Central memory CD8-positive, alpha-beta T cell (primary cell): Measurements from ENCODE around the gene CXorf38.
A peak's percentile ranks its signal among the peaks of the same experiment; 100 is the strongest.
"Not testable (repeated sequence)": the region's sequence is repeated elsewhere in the genome, so short reads cannot be mapped to it uniquely, and the experiment has no call there.

Source experiments
- ATAC-seq: fragments of 150-1000 bp; cut with Tn5 transposase; replicated peaks from 2 replicates; pipeline ENCODE4 v1.10.0; 2022; ENCODE audit warnings: mild to moderate bottlenecking, moderate FRiP score, moderate number of reproducible peaks; ENCODE audit not compliant: poor library complexity, severe bottlenecking; ENCODE audit errors: extremely low read depth
- DNase-seq, 2 donors: peaks; one replicate each; pipeline ENCODE4 v3.0.0; 2021; ENCODE audit warnings: low spot score in 2 of 2
- H3K27ac Mint-ChIP-seq: one replicate; pipeline ENCODE4 v1.8.0; 2022; ENCODE audit warnings: low read depth, mild to moderate bottlenecking, moderate library complexity, mixed read lengths
- H3K27me3 Mint-ChIP-seq: one replicate; pipeline ENCODE4 v1.8.0; 2022; ENCODE audit warnings: mixed read lengths
- H3K36me3 Mint-ChIP-seq: one replicate; pipeline ENCODE4 v1.8.0; 2022; ENCODE audit warnings: mild to moderate bottlenecking, moderate library complexity, mixed read lengths; ENCODE audit not compliant: insufficient read depth
- H3K4me1 Mint-ChIP-seq: one replicate; pipeline ENCODE4 v1.8.0; 2022; ENCODE audit warnings: mixed read lengths
- H3K4me3 Mint-ChIP-seq: one replicate; pipeline ENCODE4 v1.8.0; 2022; ENCODE audit warnings: mild to moderate bottlenecking, moderate library complexity, mixed read lengths
- H3K9me3 Mint-ChIP-seq: one replicate; pipeline ENCODE4 v1.8.0; 2022; ENCODE audit warnings: mixed read lengths

The CXorf38 gene

DNA sequence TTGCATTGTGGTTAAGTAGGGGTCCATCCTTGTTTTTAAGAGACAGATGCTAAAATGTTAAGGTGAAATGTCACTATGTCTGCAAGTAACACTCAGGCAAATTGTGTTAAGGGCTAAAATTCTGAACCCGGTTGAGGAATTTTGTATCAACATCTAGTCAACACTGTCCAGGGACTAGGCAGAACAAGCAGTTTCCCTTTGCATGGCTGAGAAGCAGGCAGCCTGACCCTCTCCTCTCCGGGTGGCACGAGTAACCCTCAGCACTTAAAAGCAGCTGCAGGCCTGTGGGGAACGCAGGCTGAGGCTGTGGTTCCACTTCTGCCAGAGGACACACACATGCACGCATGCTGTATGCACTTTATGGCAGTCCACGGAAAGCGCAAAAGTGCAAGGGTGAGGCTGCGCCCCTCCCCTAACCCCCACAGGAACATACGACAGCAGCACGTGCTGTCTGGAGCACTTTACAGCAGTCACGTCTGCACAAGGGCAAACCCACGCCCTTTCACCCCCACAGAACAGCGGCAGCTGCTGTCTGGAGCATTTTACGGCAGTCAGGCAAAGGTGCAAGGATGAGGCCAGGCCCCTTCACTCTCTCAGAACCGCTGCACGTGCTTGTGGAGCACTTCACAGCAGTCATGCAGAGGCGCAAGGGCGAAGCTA lies 24.8 kb downstream of the CXorf38 start:
- peaks cover 7% of the 10 kb centered on the region for H3K36me3 Mint-ChIP-seq
- H3K27ac Mint-ChIP-seq = no peak overlapping the region
- no peaks in the 10 kb centered on the region for H3K4me1 Mint-ChIP-seq
- H3K9me3 Mint-ChIP-seq = no peaks in the 10 kb centered on the region
- ATAC-seq (no peak), DNase-seq (no peak)
- H3K27me3 Mint-ChIP-seq = no peaks in the 10 kb centered on the region
- H3K4me3 Mint-ChIP-seq = no peak overlapping the region

DNA sequence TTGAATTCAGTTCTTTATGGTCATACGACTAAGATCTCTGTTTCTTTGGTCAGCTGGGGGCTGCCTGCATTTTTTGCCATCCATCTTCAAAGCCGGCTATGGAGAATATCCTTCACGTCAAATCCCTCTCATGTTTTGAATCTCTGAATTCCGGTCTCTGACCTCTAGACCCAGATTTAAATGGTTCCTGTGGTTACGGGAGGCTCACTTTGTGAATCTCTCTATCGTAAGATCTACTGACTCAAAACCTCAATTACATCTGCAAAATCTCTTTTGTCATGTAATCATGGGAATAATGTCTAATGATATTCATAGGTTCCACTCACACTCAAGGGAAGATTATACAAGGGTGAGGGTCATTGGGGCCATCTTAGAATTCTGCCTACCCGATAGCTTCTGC lies 29.8 kb downstream of the CXorf38 start:
- no peaks in the 10 kb centered on the region for H3K27me3 Mint-ChIP-seq
- DNase-seq (no peak), ATAC-seq (no peak)
- no peaks in the 10 kb centered on the region for H3K4me1 Mint-ChIP-seq
- no peak overlapping the region for H3K27ac Mint-ChIP-seq
- H3K4me3 Mint-ChIP-seq = no peak overlapping the region
- no peaks in the 10 kb centered on the region for H3K36me3 Mint-ChIP-seq
- H3K9me3 Mint-ChIP-seq = no peaks in the 10 kb centered on the region

DNA sequence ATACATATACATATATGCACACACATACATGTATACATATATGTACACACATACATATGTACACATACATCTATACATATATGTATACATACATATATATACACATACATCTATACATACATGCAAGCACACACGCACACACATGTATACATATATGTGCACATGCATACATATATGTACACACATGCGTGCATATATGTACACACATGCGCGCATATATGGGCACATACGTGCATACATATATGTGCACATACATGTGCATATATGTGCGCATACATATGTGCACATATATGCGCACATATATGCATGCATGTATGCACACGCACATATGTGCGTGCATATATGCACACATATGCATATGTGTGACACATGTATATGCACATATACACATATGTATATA lies 31.4 kb downstream of the CXorf38 start:
- Mint-ChIP-seq H3K4me1 (no peaks in the 10 kb centered on the region), H3K4me3 (no peak overlapping the region), H3K9me3 (no peaks in the 10 kb centered on the region), H3K36me3 (no peaks in the 10 kb centered on the region), H3K27me3 (no peaks in the 10 kb centered on the region), H3K27ac (no peak overlapping the region)
- ATAC-seq = no peak
- DNase-seq = no peak

DNA sequence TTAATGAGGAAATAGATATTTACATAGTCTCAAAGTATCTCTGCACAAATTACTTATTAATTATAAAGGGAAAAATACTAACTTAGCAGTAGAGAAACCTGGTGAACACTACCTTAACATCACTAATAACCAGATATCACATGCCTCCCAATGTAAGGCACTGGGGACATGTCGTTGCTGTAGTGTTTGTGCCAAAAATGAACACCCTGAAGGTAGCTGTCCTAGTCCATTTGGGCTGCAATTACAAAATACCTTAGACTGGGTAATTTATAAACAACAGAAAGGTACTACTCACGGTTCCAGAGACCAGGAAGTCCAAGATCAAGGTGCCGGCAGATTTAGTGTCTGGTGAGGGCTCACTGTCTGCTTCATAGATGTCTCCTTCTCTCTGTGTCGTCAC lies 34.9 kb downstream of the CXorf38 start:
- Mint-ChIP-seq H3K27ac (no peak overlapping the region), H3K4me1 (no peaks in the 10 kb centered on the region), H3K9me3 (no peaks in the 10 kb centered on the region), H3K36me3 (peaks cover 2% of the 10 kb centered on the region), H3K27me3 (no peaks in the 10 kb centered on the region), H3K4me3 (no peak overlapping the region)
- ATAC-seq = no peak
- DNase-seq = no peak

DNA sequence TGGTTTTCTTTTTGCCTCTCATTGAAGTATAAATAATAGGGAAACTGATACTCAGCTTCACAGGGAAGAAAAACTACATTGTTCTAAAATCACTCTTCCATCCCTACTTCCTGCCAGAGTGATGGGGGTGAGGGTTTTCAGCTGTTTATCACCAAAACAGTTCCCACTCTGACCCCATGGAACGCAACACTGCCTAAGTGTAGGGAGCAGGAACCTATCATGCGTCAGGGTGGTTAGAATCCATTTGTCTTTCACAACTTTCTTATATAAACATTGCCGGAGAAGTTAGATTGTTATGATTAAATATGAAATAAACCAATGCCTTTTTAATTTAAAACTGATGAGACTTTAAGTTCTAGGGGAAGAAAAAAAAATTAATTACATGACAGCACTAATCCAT lies 40.0 kb downstream of the CXorf38 start:
- no peak for DNase-seq
- H3K27me3 Mint-ChIP-seq = no peaks in the 10 kb centered on the region
- peaks cover 20% of the 10 kb centered on the region for H3K36me3 Mint-ChIP-seq
- ATAC-seq = no peak
- no peaks in the 10 kb centered on the region for H3K9me3 Mint-ChIP-seq
- H3K27ac Mint-ChIP-seq = no peak overlapping the region
- H3K4me1 Mint-ChIP-seq = no peaks in the 10 kb centered on the region
- H3K4me3 Mint-ChIP-seq = no peak overlapping the region

DNA sequence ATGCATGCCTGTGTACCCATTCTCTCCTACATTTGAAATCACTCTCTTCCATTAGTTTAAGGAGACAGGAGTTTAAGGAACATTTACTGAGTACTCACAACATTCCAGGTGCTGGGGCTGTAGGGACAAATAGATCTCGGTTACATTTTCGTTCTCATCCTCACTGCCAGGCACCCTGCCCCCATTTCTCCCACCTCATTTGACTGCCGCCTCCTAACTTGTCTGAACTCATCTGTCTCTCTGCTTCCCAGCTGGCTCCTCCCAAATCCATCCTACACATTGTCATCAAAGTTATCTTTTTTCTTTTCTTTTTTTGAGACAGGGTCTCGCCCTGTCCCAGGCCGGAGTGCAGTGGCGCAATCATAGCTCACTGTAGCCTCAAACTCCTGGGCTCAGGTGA lies 43.9 kb downstream of the CXorf38 start:
- ATAC-seq (no peak), DNase-seq (no peak)
- Mint-ChIP-seq H3K4me3 (no peak overlapping the region), H3K27me3 (no peaks in the 10 kb centered on the region), H3K36me3 (peaks cover 33% of the 10 kb centered on the region), H3K27ac (peak overlapping the region; percentile 70), H3K9me3 (no peaks in the 10 kb centered on the region), H3K4me1 (no peaks in the 10 kb centered on the region)

DNA sequence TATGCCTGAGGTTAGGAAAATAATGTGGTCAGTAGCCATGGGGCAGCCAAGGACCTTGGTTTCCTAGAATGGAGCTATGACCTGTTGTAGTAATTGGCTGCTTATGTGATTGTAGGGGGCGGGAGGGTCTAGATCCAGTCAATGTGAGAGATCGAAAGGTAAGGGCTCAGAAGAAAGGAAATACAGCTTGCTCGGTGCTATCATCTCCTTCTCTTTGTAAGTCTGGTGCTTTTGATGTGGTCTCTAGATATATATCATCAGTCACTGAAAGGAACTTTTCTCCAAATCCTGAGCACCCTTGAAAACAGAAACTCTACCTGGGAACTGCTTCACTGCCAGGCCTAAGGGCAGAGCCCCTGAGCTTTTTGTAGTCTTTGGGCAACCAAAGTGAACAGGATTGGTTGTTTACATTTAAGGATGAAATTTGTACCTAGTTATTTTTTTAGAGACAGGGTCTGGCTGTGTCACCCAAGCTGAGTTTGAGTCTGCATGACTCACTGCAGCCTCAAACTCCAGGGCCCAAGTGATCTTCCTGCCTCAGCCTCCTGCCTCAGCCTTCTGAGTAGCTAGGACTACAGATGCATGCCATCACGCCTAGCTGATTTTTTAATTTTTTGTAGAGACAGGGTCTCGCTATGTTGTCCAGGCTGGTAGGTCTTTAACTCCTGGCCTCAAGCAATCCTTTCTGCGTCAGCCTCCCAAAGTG lies 57.6 kb downstream of the CXorf38 start:
- not testable (repeated sequence) for H3K4me3 Mint-ChIP-seq, H3K27ac Mint-ChIP-seq, ATAC-seq

DNA sequence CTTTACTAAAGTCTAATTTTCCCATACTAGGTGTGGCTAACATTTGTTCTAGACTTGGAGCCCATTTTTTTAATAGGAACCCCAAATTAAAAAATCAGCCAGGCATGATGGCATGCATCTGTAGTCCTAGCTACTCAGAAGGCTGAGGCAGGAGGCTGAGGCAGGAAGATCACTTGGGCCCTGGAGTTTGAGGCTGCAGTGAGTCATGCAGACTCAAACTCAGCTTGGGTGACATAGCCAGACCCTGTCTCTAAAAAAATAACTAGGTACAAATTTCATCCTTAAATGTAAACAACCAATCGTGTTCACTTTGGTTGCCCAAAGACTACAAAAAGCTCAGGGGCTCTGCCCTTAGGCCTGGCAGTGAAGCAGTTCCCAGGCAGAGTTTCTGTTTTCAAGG lies 59.7 kb downstream of the CXorf38 start:
- ATAC-seq, H3K9me3 Mint-ChIP-seq, DNase-seq: not testable (repeated sequence)

More for the DNA sequence above, 57.6 kb downstream of the CXorf38 start:
- Mint-ChIP-seq H3K4me1 (peaks cover 20% of the 10 kb centered on the region), H3K36me3 (peaks cover 30% of the 10 kb centered on the region)
- H3K9me3 Mint-ChIP-seq, H3K27me3 Mint-ChIP-seq, DNase-seq: not testable (repeated sequence)

DNA sequence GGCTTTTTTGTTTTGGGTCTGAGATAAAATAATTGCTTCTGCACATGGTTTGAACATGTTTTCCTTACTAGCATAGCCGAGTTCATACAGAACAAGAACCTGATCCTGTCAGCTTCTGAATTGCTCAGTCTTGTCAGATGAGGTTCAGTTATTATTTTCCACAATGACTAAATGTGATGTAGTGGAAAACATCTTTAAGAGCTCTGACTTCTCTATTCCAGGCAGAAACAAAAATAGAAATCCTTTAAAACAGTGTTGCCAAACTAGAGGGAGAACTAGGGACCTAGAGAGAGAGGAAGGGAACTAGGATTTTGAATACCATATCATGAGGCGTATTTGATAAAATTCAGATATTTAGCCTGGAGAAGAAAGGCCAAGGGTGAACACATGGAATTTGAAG lies 64.5 kb downstream of the CXorf38 start:
- DNase-seq (no peak), ATAC-seq (no peak)
- no peaks in the 10 kb centered on the region for H3K9me3 Mint-ChIP-seq
- H3K4me3 Mint-ChIP-seq = peak overlapping the region; percentile 16
- no peaks in the 10 kb centered on the region for H3K27me3 Mint-ChIP-seq
- H3K27ac Mint-ChIP-seq = peak overlapping the region; percentile 50
- H3K4me1 Mint-ChIP-seq = peaks cover 34% of the 10 kb centered on the region
- H3K36me3 Mint-ChIP-seq = peaks cover 6% of the 10 kb centered on the region

More for the DNA sequence above, 59.7 kb downstream of the CXorf38 start:
- H3K36me3 Mint-ChIP-seq = peaks cover 19% of the 10 kb centered on the region
- not testable (repeated sequence) for H3K4me3 Mint-ChIP-seq, H3K27ac Mint-ChIP-seq, H3K27me3 Mint-ChIP-seq
- H3K4me1 Mint-ChIP-seq = peaks cover 34% of the 10 kb centered on the region

DNA sequence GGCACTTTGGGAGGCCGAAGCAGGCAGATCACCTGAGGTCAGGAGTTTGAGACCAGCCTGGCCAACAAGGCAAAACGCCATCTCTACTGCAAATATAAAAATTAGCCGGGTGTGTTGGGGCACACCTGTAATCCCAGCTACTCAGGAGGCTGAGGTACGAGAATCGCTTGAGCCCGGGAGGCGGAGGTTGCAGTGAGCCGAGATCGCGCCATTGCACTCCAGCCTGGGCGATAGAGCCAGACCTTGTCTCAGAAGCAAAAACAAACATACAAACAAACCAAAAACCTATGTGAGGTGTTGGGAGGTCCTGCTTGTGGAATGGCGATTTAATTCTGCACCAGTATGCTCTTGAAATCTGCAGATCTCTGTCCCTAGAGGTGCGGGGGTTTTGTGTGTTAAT lies 65.2 kb downstream of the CXorf38 start:
- H3K4me3 Mint-ChIP-seq = peak overlapping the region; percentile 92
- H3K27ac Mint-ChIP-seq, H3K9me3 Mint-ChIP-seq, ATAC-seq, H3K36me3 Mint-ChIP-seq, H3K27me3 Mint-ChIP-seq, DNase-seq: not testable (repeated sequence)
- H3K4me1 Mint-ChIP-seq = peaks cover 34% of the 10 kb centered on the region

DNA sequence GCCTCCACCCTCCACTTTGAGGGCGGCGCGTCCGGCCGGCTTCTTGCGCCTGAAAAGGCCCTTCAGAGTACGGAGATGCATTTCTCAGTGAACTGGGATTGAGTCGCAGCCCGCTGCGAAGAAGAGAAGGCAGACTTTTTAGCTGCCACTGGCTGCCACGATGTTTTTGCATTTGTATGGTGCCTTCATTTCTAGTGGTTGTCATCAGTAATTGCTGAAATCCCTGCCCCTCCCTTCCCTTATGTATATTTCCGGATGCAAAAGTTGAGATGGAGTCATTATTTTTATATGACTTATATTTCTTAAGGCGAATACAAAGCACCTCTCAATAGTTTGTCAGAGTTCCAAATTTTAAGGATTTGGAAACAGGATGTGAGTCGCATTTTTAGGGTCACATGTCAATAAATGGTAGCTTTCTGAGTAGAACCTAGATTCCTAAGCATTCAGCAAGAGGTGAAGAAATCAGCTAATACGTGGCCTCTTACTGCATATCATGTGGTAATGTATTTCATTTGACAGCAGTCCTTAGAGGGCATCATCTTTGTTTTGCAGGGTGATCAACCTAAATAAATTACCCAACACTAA lies 65.9 kb downstream of the CXorf38 start:
- peaks cover 33% of the 10 kb centered on the region for H3K4me1 Mint-ChIP-seq
- ATAC-seq (peak; percentile 47), DNase-seq (peak in 1 of 2 donors; percentile 10)
- H3K27me3 Mint-ChIP-seq = no peaks in the 10 kb centered on the region
- peak overlapping the region; percentile 86 for H3K27ac Mint-ChIP-seq
- no peaks in the 10 kb centered on the region for H3K9me3 Mint-ChIP-seq
- H3K36me3 Mint-ChIP-seq = peaks cover 6% of the 10 kb centered on the region
- peak overlapping the region; percentile 92 for H3K4me3 Mint-ChIP-seq

DNA sequence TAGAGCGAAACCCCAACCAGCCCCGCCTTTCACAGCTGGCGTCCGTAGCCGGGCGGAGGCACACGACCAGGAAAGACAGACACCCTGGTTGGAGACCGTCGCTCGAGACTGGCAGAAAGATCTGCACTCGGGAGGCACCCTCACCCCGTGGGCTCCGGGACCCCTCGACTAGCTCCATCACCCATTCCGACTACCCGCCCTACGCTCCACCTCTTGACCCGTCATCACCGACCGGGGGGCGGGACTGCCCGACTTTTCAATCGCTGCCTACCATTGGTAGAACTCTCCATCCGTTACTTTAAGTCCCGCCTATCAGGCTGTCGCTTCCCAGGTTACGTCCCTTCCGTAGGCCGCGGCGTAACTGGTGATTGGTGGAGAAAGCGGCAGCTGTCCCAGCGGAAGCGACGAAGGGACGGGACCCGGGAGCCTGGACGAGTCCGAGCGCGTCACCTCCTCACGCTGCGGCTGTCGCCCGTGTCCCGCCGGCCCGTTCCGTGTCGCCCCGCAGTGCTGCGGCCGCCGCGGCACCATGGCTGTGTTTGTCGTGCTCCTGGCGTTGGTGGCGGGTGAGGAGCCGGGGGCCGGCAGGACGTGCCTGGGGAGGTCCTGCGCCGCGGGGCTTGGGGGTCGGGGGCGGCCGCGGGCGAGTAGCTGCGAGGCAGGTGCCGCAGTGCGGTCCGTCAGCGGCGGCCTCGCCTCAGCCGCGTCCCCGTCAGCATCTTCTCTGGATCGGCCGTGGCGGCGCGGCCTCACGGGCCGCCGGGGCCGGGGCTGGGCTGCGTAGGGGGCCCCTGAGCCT lies 66.6 kb downstream of the CXorf38 start, which contains the start of gene ATP6AP2:
TSS of gene ATP6AP2 (plus strand) at position 434 of the 799 bp plus-strand sequence. CDS start at position 530, 96 bp downstream.
- H3K9me3 Mint-ChIP-seq = no peaks in the 10 kb centered on the region
- H3K27ac Mint-ChIP-seq = peak within 1 kb of the TSS; percentile 86
- H3K27me3 Mint-ChIP-seq = no peaks in the 10 kb centered on the region
- H3K4me3 Mint-ChIP-seq = peak within 1 kb of the TSS; percentile 92
- DNase-seq = peak; percentile 68 to 84
- peaks cover 26% of the 10 kb centered on the region for H3K4me1 Mint-ChIP-seq
- peak; percentile 94 for ATAC-seq
- H3K36me3 Mint-ChIP-seq = peaks cover 6% of the 10 kb centered on the region
